ENCODE results near the gene DNAJB9.
A peak's percentile ranks its signal among the peaks of the same experiment; 100 is the strongest.

- TF ChIP-seq, protein P1, sequence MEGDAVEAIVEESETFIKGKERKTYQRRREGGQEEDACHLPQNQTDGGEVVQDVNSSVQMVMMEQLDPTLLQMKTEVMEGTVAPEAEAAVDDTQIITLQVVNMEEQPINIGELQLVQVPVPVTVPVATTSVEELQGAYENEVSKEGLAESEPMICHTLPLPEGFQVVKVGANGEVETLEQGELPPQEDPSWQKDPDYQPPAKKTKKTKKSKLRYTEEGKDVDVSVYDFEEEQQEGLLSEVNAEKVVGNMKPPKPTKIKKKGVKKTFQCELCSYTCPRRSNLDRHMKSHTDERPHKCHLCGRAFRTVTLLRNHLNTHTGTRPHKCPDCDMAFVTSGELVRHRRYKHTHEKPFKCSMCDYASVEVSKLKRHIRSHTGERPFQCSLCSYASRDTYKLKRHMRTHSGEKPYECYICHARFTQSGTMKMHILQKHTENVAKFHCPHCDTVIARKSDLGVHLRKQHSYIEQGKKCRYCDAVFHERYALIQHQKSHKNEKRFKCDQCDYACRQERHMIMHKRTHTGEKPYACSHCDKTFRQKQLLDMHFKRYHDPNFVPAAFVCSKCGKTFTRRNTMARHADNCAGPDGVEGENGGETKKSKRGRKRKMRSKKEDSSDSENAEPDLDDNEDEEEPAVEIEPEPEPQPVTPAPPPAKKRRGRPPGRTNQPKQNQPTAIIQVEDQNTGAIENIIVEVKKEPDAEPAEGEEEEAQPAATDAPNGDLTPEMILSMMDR (IDR thresholded peaks at IDR 0.05; ENCODE audit: low read depth, low read length, missing input control), result no peak
- TF ChIP-seq MAX (IDR thresholded peaks at IDR 0.05) (no peak), JUND (IDR thresholded peaks at IDR 0.05) (peak; percentile 28 to 62), TAF1 (conservative IDR thresholded peaks at IDR 0.05) (peak; percentile 92), REST (IDR thresholded peaks at IDR 0.05) (peak; percentile 59), RAD21 (IDR thresholded peaks at IDR 0.05) (no peak), SP1 (IDR thresholded peaks at IDR 0.05) (no peak), YY1 (IDR thresholded peaks at IDR 0.05) (no peak), GABPA (IDR thresholded peaks at IDR 0.05 in 1 of 2, conservative IDR thresholded peaks at IDR 0.05 in 1 of 2) (no peak), EGR1 (IDR thresholded peaks at IDR 0.05; ENCODE audit: low read depth in 2 of 2) (no peak), RXRA (IDR thresholded peaks at IDR 0.05) (no peak)
- TF ChIP-seq, protein P2, sequence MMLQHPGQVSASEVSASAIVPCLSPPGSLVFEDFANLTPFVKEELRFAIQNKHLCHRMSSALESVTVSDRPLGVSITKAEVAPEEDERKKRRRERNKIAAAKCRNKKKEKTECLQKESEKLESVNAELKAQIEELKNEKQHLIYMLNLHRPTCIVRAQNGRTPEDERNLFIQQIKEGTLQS (IDR thresholded peaks at IDR 0.05), result no peak
- TF ChIP-seq, protein P3, sequence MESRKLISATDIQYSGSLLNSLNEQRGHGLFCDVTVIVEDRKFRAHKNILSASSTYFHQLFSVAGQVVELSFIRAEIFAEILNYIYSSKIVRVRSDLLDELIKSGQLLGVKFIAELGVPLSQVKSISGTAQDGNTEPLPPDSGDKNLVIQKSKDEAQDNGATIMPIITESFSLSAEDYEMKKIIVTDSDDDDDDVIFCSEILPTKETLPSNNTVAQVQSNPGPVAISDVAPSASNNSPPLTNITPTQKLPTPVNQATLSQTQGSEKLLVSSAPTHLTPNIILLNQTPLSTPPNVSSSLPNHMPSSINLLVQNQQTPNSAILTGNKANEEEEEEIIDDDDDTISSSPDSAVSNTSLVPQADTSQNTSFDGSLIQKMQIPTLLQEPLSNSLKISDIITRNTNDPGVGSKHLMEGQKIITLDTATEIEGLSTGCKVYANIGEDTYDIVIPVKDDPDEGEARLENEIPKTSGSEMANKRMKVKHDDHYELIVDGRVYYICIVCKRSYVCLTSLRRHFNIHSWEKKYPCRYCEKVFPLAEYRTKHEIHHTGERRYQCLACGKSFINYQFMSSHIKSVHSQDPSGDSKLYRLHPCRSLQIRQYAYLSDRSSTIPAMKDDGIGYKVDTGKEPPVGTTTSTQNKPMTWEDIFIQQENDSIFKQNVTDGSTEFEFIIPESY (IDR thresholded peaks at IDR 0.05), result no peak
Observed at GRCh38 chr7:108525327-108525984, 44.2 kb upstream of the DNAJB9 start.
